HG03039 (cell line): ENCODE measurements around the gene DPYD.

Experiments
- ATAC-seq: cut with Tn5 transposase; IDR thresholded peaks from one replicate; pipeline ENCODE4 v1.9.1; 2021; ENCODE audit warnings: mild to moderate bottlenecking, moderate library complexity; ENCODE audit not compliant: unreplicated experiment

DPYD gene

DNA sequence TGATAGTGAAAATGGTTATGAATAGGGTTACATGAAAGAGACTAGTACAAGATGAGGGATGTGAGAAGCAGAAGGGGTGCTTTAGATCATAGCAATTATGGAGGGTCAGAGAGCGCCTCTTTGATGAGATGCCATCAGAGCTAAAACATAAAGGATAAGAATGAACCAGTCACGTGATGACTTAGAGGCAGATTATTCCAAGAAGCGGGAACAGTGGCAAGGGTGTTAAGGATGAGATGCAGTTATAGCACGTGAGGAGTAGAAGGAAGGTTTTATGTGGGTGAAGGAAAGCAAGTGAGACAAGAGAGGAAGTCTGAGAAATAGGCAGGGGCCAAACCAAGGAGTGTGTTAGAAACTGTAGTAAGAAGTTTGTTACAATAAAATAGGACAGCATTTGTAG, 360.1 kb downstream of the DPYD start:
- ATAC-seq, result no peak

DNA sequence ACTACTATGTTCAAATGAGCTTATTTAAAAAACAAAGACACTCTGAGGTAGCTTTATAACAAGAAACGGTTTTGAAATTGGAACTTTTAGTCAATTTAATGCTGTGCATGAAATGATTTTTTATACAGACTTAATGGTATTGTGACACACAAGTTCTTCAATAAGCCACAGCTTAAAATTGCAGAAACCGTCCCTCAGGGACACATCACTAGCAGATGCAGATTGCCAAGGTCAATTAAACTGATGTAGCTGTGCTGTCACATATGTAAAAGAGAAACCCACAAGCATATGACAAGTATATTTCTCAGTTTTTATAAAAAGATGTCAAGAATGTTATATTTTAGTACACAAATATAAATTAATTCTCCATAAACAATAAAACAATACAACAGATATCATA, 366.9 kb downstream of the DPYD start:
- no peak for ATAC-seq

DNA sequence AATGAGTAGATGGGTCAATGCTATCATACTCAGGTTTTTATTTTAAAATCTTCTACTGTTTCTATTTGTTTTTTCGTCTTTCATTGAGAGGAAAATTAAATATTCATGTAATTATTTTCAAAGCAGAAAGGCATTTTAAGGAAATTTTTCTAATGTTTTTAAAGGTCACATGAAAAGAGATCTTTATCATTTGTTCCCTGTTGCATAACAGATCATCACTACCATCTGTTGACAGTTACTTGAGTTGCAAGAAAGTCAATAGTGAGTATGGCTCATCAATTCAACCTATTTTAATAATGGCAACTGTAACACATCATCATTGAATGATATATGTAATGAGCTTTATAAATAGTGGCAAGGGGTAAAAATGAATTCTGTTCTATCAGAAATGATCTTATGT, 369.7 kb downstream of the DPYD start:
- no peak for ATAC-seq

DNA sequence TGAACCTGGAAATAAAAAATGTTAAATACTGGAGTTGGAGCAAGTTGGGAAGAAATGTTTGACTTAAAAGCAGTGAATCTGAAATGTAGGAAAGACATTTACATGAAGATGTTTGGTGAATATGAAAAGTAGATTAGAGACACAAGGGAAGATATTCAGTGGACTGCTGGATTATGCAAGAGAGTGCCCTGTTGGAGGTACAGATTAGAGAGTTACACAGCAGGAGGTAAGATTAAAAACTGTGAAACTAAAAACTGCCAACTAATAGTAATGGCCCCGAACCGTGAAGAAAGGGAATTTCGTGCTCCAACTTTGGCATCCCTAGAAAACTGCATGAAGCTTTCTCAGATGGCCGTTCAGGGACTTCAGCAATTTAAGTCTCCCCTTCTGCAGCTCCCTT, 375.4 kb downstream of the DPYD start:
- no peak for ATAC-seq

DNA sequence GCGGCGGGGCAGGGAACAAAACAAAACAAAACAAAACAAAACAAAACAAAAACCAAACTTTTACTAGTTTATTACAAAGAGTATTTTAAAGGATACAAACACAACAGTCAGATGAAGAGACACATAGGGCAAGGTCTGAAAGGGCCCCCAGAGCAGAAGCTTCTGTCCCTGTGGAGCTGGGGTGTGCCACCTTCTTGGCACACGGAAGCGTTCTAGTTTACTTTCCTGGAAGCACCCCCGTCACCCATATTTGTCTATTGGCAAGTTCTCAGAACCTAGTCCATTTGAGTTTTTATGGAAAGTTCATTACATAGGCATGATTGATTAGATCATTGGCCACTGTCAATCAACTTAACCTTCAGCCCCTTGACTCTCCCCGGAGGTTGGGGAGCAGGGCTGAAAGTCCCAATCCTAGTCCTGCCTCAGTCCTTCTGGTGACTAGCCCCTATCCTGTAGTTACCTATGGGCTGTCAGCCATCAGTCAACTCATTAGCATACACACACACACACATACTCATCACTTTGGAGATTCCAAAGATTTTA, 380.4 kb downstream of the DPYD start:
- no peak for ATAC-seq

DNA sequence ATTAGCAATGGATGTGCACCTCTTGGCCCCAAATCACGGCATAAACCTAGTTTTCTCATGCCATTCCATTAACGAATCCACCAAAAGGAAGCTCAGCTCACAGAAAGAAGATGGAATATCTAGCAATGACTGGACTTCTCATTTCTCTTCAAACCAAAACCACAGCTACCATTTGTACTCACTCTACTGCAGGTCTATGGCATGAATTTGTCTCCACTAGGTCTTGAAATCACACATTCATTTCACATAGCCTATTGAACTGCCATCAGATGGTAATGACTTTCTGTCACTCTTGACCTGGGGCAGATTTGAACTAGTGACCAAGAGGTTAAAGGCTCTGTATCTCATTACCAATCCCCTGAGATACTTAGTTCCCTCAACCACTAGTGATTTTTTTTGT, 382.7 kb downstream of the DPYD start:
- ATAC-seq, result no peak

DNA sequence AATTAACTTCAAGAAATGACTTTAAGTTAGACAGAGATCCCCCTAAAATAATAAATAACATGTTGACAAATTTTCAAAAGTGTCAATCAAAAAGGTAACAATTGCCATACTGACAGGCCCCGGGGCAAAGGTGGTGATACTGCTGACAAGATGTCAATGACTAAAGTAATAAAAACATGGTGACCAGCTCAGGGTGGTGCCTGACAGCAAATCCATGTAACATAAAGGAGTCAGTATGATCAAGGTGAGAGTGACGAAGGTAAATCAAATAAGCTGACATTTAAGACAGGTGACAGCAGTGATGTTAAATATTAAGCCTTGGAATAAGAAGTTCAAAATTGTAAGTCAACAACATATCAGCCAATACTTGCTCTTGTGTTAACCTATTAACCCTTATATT, 387.5 kb downstream of the DPYD start:
- ATAC-seq, result no peak

DNA sequence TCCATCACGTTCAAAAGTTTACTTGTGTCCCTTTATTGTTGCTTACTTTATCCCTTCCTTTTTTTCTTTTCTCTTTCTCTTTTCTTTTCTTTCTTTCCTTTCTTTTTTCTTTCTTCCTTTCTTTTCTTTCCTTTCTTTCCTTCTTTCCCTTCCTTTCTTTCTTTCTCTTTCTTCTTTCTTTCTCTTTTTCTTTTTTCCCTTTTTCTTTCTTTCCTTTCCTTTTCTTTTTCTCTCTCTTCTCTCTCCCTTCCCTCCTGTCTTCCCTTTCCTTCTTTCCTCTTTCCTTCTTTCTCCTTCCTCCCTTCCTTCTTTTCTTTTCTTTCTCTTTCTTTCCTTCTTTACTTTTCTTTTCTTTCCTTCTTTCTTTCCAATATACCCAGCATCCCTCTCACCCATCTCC, 391.2 kb downstream of the DPYD start:
- no peak for ATAC-seq

DNA sequence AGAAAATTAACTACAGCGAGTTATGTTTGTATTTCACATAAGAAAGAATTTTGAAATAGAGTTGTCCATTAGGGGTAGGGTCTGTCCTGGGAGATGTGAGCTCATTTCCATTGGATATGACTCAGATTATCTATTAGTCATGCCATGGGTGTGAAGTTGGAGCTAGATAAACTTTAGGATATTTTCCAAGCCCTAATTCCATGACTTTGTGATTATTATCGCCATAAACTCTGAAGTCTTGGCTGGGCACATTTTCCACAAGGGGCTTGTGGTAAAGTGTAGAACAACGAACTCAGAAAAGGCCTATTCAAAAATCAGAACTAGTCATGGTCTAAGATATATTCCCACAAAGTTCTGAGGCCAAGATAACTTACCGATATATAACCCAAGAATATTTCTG, 396.6 kb downstream of the DPYD start:
- ATAC-seq, result no peak

DNA sequence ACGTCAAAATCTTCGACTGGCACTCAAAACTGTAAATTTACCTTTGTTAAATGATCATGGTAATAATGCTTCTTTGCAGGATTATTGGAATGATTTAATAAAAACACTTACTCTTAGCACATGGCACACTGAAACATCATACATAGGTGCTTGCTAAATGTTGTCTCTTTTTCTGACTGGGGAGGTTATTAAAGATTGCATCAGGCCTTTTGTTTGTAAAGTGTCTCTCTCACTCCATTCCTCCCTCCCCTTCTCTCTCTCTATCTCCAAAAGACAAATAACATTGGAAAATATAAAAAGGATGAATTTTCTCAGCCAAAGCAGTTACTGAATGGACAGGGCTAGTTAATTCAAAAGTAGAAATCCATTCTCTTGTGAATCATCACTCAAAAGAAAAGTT, 404.2 kb downstream of the DPYD start:
- ATAC-seq, result no peak

DNA sequence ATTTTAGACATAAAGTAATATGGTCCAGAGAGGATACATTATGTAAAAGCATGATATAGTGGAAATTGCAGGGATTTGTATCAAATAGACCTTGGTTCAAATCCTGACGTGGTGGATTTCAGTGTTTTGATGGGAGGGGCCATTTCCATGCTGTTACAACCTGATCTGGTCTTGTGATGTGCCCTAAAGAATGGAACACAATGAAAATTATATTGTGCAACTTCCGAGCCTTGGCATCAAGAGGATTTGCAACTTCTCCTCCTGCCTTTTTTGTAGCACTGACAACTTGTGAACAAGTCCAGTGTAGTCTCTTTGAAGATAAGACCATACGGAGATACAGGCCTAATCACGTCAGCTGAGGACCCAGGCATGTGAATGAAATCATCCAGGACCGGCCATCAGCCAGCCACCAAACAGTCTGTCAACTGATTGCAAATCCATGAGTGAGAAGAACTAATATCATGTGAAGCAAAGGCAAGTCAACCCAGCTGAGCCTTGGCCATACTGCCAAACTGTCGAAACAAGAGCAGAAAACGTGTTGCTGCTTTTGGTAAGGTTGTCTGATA, 412.1 kb downstream of the DPYD start:
- ATAC-seq, result no peak

DNA sequence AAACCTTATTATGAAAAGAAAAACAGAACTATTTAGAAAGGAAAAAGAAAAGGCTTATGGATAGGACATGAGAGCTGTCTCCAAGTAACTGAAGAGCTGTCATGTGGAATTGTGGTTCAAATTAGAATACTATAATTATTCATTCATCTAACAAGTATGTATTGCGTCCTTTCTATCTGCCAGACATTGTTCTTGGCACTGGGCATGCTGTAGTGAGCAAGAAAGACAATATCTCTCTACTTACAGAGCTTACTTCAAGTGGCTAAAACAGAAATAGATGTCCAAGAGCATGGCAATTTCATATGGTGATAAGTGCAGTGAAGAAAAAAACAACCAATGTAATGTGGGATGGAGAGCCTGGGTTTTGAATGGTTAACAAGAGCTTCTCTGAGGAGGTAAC, 413.0 kb downstream of the DPYD start:
- ATAC-seq, result no peak

DNA sequence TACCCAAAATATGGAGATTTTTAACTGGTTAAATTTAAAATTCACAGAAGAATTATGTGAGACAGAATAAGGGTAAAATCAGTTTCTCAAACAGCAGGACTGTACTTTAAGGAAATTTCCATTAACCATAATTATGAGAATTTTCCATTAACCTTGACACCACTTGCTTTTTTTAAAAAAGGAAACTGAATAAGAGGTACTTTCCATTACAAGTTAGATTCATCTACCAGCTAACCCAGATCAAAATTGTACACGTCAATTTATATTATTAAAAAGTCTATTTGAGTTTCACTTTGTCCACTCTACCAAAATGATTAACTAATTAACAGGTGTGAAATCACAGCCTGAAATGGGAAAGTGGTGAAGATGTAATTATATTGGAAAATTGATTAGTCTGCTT, 414.5 kb downstream of the DPYD start:
- ATAC-seq, result no peak

DNA sequence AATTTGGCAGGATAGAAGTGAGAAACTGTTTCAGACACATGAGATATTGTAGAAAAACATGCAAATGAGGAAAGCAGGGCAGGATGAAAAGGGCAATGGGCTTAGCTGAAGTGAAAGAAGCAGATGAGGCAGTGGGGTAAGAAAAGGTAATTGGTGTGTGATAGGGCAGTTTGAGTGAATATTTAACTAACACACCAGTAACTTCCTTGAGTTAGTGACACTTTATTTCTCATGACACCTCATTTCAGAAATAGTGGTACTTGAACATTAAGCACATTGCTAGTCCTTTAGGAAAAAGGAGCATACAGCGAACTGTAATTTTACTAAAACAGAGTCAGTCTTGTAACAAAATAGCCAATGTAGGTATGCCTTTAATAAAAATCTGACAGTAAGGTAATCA, 415.0 kb downstream of the DPYD start:
- ATAC-seq, result peak; percentile 88

DNA sequence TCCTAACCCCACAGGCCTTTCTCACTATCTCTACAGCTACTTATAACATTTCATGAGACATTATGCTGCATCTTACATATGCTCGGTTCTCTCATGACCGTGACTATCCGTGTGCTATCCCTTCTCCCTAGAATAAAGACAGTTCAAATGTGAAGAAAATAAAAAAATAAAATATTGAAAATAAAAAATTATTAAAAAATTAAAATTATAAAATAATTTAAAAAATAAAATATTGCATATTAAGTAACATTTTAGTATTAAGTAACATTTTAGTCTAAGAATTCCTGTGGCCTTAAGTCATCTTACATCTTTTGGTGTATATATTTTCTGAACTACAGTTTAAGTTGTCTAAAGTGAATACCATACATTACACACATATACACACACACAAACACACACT, 415.5 kb downstream of the DPYD start:
- no peak for ATAC-seq

DNA sequence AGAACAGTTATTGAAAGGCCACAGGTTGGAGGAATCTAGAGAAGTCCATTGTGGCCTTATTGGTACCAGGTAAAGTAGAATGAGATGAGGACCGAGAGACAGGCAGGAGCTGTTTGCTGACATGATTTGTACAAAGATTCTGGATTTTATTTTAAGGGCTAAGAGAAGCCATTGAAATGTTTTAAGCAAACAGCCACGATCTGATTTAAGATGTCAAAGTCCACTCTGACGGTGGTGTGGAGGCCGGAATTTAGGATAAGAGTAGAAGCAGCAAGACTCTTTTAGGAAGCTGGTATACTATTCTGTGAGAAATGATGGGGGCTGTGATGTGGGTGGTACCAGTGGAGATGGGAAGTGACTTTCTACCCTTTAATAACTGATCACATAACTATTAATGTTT, 418.5 kb downstream of the DPYD start:
- no peak for ATAC-seq

DNA sequence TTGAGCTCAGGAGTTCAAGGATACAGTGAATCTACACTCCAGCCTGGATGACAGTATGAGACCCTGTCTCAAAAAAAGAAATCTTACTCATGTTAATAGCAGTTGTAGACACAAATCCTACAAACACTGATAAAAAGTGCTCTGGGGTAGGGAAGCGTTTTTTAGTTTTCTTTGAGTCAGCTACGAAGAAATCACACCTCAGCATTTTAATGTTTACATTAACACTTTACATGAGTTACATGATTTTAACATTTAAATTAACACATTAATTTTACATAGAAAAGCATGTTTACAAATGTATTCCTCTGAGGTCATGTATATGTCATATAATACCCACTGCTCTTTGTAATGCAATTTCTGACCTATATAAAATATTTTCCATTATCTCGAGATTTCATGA, 419.2 kb downstream of the DPYD start:
- no peak for ATAC-seq

DNA sequence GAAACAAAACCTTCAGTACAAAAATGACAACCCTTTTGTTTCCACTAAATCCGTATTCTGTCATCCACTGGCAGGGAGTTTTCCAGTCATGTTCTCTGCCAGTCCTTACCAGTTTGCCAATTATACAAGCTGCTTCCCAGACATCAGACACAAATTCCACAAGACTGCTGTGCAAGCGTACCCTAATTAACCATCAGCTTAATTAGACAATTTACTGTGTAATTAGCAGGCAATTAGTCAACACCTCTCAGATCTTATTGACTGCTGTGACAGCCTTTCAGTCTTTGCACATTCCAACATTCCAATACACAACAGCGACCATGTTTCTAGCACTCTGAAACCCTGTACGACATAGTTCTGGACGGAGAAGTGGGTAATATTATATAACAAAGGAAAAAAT, 420.1 kb downstream of the DPYD start:
- ATAC-seq, result no peak

DNA sequence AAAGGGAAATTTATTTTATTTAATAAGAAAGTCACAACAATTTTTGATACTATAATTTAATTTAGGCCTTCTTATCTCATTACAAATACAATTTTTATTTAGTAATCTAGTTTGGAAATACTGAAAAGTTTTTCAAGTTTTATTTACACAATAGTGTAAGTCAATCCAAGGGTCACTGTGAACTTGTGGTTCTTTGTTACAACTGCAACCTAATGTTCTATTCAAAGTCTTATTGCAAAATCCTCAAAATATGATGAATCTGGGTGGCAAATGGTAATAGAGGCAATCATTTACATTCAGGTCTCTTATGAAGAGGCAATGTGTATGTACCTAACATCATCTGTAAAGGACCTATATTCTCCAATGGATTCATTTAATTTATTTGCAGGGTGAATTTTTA, 421.2 kb downstream of the DPYD start:
- no peak for ATAC-seq

DNA sequence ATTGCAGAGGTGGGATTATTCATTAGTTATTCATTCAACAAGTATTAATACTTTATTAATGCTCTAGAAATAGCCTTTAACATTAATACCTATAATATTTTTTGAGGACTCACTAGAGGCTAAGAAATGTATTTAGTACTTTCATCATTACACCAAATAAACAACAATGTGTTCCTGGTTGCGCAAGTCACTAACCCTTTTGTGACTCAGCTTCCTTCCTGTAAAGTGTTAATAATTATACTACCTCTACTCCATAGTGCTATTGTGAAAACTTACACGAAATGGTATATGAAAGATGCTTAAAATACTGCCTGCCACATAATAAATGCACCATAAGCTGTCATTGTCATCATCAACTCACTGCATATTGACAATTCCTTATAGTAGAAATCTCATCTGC, 431.0 kb downstream of the DPYD start:
- ATAC-seq, result no peak

DNA sequence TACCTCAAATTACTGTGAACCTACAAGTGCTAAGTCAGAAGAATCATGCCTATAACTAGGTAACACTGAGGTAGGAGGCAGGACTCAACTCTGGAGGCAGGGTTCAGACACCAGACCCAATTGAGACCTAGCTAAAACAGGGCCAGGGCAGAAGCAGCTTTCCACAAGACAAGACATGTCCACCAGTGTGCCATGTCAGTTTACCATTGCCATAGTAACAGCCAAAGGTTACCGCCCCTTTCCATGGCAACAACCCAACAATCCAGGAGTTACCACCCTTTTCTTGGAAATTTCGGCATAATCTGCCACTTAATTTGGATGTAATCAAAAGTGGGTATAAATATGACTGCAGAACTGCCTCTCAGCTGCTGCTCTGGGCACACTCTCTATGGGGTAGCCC, 432.3 kb downstream of the DPYD start:
- ATAC-seq, result no peak

DNA sequence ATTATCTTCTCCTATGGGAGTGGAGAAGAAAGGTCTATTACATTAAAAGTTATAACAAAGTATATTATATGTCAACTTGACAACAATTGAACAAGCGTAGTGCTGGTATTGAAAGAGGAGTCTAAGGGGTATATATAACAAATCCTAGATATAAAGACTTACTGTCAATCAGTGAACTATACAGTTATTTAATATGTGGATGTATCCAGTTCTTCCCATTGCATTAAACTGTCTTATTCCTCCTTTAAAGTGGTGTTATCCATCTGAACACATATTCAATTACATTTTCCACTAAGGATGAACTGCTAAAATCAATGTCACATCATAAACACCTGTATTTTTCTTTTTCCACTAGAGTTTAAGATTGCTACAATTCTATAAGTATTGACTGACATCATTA, 438.8 kb downstream of the DPYD start:
- no peak for ATAC-seq

DNA sequence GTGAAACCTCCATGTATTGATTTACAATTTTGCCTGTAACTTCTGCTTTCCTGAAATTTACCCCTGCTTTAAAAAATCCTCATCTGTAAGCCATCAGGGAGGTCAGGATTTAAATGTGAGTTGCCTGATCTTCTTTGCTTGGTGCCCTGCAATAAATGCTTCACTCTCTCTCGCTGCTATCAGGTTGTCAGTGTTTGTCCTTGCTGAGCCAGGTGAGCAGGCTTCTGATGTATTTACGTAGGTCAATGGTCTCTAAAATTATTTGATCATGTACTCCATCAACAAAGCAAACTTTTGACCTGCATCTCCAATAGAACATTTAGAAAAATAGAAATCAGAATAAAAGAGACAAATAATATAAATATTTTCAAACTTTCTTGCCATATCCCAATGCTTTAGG, 453.4 kb downstream of the DPYD start:
- no peak for ATAC-seq

DNA sequence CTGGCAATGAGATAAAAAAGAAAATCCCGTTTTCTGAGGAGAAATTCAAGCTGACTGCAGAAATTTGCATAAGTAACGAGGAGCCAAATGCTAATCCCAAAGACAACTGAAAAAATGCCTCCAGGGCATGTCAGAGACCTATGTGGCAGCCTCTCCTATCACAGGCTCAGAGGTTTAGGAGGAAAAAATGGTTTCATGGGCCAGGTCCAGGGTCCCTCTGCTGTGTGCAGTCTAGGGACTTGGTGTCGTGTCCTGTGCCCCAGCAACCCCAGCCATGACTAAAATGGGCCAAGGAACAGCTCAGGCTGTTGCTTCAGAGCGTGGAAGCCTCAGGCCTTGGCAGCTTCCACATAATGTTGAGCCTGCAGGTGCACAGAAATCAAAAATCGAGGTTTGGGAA, 456.5 kb downstream of the DPYD start:
- ATAC-seq, result no peak
